Measurements from ENCODE around the gene TRAF1. TPM values are rescaled to one million over a fixed set of nuclear protein-coding genes. Genes with fewer than 3 reads are reported as not detected.

TRAF1 gene
- total RNA-seq, 1 experiment from 2014 or later, result 4.7 TPM

- no peaks in the 10 kb centered on the region for H3K4me1 ChIP-seq (ENCODE audit: control insufficient read depth, insufficient read depth, low read length)
- POLR2A ChIA-PET, result no interaction called here
- no TSS peak for BruUV-seq (replicated peaks)
Observed at GRCh38 chr9:120960001-120960400, 33.4 kb upstream of the TRAF1 start.

GRCh38 chr9:120956862-120957261 lies 30.3 kb upstream of the TRAF1 start:
- no peaks in the 10 kb centered on the region for H3K36me3 ChIP-seq (ENCODE audit: control insufficient read depth, insufficient read depth, low read length)
- H3K4me3 ChIP-seq (ENCODE audit: low read depth in 2 of 2, low read length in 2 of 2), result no peak overlapping the region
- H3K27ac ChIP-seq (ENCODE audit: low read length), result no peak overlapping the region
- no TSS peak for BruUV-seq (replicated peaks)
- TF ChIP-seq TCF7L2 (IDR thresholded peaks at IDR 0.05; ENCODE audit: low read depth, low read length), result no peak
- no peak for TF ChIP-seq SIN3A (IDR thresholded peaks at IDR 0.05; ENCODE audit: borderline replicate concordance, insufficient read depth, low read depth, low read length)
- TF ChIP-seq, protein P1, sequence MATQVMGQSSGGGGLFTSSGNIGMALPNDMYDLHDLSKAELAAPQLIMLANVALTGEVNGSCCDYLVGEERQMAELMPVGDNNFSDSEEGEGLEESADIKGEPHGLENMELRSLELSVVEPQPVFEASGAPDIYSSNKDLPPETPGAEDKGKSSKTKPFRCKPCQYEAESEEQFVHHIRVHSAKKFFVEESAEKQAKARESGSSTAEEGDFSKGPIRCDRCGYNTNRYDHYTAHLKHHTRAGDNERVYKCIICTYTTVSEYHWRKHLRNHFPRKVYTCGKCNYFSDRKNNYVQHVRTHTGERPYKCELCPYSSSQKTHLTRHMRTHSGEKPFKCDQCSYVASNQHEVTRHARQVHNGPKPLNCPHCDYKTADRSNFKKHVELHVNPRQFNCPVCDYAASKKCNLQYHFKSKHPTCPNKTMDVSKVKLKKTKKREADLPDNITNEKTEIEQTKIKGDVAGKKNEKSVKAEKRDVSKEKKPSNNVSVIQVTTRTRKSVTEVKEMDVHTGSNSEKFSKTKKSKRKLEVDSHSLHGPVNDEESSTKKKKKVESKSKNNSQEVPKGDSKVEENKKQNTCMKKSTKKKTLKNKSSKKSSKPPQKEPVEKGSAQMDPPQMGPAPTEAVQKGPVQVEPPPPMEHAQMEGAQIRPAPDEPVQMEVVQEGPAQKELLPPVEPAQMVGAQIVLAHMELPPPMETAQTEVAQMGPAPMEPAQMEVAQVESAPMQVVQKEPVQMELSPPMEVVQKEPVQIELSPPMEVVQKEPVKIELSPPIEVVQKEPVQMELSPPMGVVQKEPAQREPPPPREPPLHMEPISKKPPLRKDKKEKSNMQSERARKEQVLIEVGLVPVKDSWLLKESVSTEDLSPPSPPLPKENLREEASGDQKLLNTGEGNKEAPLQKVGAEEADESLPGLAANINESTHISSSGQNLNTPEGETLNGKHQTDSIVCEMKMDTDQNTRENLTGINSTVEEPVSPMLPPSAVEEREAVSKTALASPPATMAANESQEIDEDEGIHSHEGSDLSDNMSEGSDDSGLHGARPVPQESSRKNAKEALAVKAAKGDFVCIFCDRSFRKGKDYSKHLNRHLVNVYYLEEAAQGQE (IDR thresholded peaks at IDR 0.05; ENCODE audit: insufficient read depth in 1 of 2, low read depth in 2 of 2, low read length in 1 of 2), result no peak
- TF ChIP-seq POLR2AphosphoS5 (IDR thresholded peaks at IDR 0.05; ENCODE audit: low read depth, low read length), result no peak
- TF ChIP-seq, protein P2, sequence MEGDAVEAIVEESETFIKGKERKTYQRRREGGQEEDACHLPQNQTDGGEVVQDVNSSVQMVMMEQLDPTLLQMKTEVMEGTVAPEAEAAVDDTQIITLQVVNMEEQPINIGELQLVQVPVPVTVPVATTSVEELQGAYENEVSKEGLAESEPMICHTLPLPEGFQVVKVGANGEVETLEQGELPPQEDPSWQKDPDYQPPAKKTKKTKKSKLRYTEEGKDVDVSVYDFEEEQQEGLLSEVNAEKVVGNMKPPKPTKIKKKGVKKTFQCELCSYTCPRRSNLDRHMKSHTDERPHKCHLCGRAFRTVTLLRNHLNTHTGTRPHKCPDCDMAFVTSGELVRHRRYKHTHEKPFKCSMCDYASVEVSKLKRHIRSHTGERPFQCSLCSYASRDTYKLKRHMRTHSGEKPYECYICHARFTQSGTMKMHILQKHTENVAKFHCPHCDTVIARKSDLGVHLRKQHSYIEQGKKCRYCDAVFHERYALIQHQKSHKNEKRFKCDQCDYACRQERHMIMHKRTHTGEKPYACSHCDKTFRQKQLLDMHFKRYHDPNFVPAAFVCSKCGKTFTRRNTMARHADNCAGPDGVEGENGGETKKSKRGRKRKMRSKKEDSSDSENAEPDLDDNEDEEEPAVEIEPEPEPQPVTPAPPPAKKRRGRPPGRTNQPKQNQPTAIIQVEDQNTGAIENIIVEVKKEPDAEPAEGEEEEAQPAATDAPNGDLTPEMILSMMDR (IDR thresholded peaks at IDR 0.05), result no peak
- ATAC-seq, result no peak
- H3K9me3 ChIP-seq (ENCODE audit: control insufficient read depth, insufficient read depth, low read depth, low read length), result no peaks in the 10 kb centered on the region
- intact Hi-C loops (cut with micrococcal nuclease; ENCODE audit: unreplicated experiment) (no loop called here), in situ Hi-C loops (cut with HindIII; ENCODE audit: low pct_unique_long_range_greater_than_20kb, low sequenced_read_pairs) (no loop called here)
- POLR2A ChIA-PET, result no interaction called here
- DNase-seq (ENCODE audit: low read depth, low spot score), result no peak
- CTCF ChIA-PET, result no interaction called here
- no peaks in the 10 kb centered on the region for H3K4me1 ChIP-seq (ENCODE audit: control insufficient read depth, insufficient read depth, low read length)
- no peaks in the 10 kb centered on the region for H3K27me3 ChIP-seq (ENCODE audit: control insufficient read depth, insufficient read depth, low read length)

More at GRCh38 chr9:120960001-120960400, 33.4 kb upstream of the TRAF1 start:
- ATAC-seq (no peak), DNase-seq (ENCODE audit: low read depth, low spot score) (no peak)
- Histone ChIP-seq H3K9me3 (ENCODE audit: control insufficient read depth, insufficient read depth, low read depth, low read length) (no peaks in the 10 kb centered on the region), H3K27ac (ENCODE audit: low read length) (no peak overlapping the region), H3K27me3 (ENCODE audit: control insufficient read depth, insufficient read depth, low read length) (no peaks in the 10 kb centered on the region), H3K36me3 (ENCODE audit: control insufficient read depth, insufficient read depth, low read length) (no peaks in the 10 kb centered on the region), H3K4me3 (ENCODE audit: low read depth in 2 of 2, low read length in 2 of 2) (no peak overlapping the region)
- TF ChIP-seq, protein P1 (IDR thresholded peaks at IDR 0.05; ENCODE audit: insufficient read depth in 1 of 2, low read depth in 2 of 2, low read length in 1 of 2), result no peak
- TF ChIP-seq SIN3A (IDR thresholded peaks at IDR 0.05; ENCODE audit: borderline replicate concordance, insufficient read depth, low read depth, low read length), result no peak
- in situ Hi-C loops (cut with HindIII; ENCODE audit: low pct_unique_long_range_greater_than_20kb, low sequenced_read_pairs) (no loop called here), intact Hi-C loops (cut with micrococcal nuclease; ENCODE audit: unreplicated experiment) (no loop called here)
- CTCF ChIA-PET, result no interaction called here

Measured in Panc1 (cell line).